MV-4-11 (cell line): Measurements from ENCODE around the gene RADIL.

ENCODE experiments used
- DNase-seq: peaks from one replicate; lab custom pipeline; 2025; lab: John Stamatoyannopoulos, UW

The RADIL gene

GRCh38 chr7:4754433-4755010 lies 129.0 kb downstream of the RADIL start:
- DNase-seq: no peak

DNA sequence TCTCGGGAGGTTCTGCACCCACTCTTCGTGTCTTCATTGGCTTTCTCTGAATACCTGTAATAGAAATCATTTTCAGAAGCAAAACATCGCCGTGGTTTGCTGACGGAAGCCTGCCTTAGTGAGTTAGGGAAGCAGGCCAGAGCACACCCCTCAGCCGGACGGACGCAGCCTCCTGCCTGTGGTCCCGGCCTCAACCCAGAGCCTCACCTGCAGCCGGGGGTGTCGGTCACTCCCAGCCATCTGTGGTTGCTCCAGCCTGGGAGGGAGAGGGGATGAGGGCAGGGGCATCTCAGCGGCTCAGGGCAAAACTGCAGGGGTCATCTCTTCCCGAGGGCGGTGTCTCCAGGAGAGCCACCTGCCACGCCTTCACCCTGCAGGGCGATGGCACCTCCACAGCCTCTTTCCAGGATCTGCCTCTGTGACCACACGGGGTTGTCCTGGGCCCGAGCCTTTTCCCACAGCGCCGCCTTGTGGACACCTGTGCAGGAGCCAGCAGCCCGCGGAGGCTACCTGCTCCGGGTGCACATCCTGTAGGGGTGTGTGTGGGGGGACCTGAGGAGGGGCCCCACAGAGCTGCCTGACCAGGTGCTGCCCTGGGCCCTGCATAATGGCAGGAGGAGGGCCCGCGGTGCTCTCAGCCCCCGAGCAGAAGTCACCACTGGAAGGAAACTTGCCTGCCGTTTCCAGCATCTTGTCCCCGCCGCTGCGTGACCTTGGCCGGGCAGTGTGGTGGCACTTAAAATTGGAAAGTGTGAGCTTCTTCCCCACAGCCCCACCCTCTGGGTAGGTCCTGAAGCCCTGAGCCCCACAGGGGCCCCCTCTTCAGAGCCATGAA lies 129.7 kb downstream of the RADIL start:
- no peak for DNase-seq

- no peak for DNase-seq
Measured at GRCh38 chr7:4751398-4751947, 132.0 kb downstream of the RADIL start.

- DNase-seq: no peak
Measured at GRCh38 chr7:4749798-4750197, 133.7 kb downstream of the RADIL start.

GRCh38 chr7:4749363-4749762 lies 134.2 kb downstream of the RADIL start:
- no peak for DNase-seq
